GM21717 (cell line): ENCODE measurements around the gene MLYCD.

Experiments
- ATAC-seq: cut with Tn5 transposase; IDR thresholded peaks from one replicate; pipeline ENCODE4 v1.9.1; 2021; ENCODE audit warnings: mild to moderate bottlenecking, moderate library complexity; ENCODE audit not compliant: unreplicated experiment

Gene MLYCD

DNA sequence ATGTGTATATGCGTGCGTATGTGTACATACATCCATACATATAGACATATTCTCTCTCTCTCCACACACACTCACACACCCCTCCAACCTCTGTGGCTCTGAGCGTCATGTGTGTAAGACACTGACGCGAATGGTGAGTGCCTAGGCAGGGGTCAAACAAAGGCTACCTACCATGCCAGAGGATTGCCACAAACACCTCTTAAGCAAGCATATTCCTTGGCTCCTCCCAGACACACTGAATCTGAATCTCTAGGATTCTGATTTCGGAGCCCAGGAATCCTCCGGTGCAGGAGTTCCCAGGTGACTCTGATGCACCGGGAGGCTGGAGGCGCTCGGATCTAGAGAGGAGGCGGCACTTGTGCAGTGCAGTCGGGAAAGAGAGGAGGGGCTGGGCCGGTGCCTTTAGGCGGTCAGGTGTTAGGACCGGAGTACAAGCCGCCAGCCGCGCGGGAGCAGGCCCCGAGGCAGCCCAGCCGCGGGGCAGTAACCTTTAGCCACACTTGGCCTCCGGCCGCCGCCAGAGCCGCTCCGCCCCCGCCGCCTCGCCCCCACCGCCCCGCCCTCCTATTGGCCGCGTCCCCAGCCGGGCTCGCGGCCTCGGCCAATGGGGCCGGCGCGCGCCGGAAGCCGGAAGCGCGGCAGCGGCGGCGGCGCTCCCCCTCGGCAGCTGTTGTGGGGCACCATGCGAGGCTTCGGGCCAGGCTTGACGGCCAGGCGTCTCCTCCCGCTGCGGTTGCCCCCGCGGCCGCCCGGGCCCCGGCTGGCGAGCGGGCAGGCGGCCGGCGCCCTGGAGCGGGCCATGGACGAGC lies at the start of gene MLYCD:
MLYCD (plus strand) TSS at position 653 of the 809 bp plus-strand sequence; CDS start at position 683, 30 bp downstream.
- peak; percentile 94 for ATAC-seq

DNA sequence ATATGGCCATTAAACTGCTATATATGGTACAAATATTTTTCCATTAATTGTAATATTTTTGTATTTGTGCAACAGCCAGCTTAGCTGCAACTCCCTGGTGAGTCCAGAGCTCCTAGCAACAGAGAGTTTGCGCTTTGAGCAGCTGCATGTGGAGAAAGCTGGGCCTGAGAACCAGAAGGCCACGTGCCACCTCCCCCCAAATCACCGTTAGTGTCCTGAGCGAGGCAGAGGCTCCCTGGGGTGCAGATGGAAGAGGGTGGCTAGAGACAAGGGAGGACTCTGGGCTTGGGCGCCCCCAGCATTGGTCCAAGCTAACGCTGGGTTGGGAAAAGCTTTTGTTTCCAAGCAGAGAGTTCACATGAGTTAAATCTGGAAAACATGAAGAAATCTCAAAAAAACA lies 49.5 kb upstream of the MLYCD start:
- no peak for ATAC-seq

DNA sequence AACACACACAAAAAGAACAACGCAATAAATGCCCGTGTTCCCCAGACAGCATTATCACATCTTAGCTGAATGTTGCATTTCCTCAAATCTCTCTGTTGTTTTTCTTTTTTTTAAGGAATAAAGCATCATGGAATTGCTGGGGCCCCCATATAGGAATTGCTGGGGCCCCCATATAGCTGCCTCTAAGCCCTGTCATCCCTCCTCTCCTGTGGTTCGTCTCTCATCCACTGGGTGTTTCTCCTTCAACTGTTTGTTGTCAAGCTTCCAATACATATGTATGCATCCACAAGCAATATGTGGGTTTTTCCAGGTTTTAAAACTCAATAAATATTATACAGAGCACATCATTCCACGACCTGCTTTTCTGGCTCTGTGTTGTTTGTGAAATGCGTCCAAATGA lies 48.0 kb upstream of the MLYCD start:
- no peak for ATAC-seq

DNA sequence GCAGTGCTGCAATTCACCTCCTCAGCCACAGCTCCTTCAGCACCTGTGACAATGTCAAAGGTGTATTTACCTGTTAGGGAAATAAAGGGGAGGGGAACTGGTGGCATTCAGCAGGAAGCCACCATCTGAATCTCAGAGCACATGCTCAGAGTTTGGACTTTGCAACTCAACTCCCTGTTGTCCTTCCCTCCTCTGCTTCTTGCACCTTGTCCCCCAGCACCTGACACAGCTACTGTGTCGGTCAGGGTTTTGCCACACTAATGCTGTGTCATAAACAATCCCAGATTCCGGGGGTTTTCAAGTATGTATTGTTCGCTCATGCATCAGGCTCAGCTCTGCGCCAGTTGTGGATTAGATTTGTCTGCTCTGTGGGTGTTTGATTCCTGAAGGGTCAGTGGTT lies 47.4 kb upstream of the MLYCD start:
- ATAC-seq = no peak

DNA sequence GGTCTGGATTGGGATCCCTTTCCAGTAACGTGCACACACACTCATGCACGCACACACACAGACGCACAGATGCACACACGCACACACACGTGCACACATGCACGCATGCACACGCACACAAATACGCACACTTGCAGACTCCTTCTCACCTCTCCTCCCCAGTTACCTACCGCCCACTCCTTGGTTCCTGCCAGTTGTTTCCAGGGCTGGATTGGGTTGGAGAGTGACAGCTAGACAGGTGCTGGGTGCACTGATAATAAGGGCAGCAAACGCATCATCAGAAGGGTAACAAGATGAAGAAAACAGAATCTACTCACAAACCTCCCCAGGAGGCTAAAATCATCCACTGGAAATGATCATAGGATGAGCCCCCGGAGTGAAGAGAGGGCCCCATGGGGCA lies 46.1 kb upstream of the MLYCD start:
- ATAC-seq = no peak

DNA sequence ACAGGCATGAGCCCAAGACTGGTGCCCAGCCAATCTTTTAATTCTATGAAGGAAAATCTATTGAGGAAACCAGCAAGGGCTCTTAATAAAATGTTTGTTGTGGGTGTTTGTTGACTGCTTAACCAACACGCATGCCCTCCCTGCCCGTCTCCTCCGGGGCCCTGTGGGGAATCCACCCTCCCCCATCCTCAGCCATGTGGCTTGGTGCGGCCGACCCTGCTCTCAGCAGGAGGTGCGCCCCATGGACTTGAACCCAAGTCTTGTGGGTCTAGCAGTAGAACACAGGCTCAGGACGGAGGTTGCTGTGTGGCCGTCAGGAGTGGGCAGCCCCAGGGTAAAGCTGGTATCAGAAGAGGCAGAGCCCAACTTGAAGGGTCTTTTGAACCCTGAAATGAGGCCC lies 45.1 kb upstream of the MLYCD start:
- no peak for ATAC-seq

DNA sequence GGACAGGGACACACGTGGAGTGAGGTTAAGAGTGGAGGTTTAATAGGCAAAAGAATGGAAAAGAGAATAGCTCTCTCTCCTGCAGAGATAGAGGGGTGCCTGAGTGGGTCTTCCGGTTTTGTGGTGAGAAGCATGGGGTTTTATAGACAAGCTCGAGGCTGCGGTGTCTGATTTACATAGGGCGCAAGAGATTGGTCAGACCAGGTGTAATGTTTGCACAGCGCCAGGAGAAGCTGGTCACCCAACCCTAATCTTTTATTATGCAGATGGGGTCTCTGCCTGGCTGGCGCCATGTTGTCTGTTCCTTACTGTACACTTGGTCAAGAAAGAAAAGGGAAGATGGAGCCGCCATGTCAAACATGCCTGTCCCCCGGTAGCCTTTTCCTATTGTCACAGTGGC lies 44.5 kb upstream of the MLYCD start:
- no peak for ATAC-seq

DNA sequence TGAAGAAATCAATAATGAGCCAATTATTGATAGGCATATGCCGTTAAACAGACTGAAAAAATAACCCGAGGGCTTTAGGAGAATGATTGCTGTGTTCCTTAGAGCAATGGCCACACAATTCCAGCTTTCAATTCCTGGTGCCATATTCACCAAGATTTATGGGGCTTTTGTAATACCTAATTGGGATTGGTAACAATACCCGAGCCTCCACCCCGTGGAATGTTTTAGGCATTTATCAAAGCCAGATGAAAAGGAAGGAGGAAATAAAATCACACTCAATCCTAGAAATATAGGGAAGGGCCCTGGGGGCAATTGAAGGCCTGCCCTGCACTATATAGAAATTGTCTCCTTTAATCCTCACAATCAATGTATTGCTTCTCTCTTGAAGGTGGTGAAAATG lies 42.1 kb upstream of the MLYCD start:
- ATAC-seq = no peak

DNA sequence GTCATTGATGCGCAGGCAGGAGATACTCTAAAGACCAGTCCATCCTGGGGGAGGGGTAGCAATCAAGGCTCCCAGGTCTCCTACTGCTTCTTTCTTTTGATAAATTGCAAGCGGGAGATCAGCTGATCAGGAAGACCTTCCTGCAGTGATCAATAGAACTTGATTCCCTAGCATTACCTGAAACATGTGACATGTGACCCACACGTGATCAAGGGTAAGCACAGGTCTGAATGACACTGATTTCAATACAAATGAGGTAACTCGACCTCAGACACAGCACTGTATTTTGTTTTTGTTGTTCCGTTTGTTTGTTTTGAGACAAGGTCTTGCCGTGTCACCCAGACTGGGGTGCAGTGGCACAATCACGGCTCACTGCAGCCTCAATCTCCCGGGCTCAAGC lies 39.6 kb upstream of the MLYCD start:
- no peak for ATAC-seq

DNA sequence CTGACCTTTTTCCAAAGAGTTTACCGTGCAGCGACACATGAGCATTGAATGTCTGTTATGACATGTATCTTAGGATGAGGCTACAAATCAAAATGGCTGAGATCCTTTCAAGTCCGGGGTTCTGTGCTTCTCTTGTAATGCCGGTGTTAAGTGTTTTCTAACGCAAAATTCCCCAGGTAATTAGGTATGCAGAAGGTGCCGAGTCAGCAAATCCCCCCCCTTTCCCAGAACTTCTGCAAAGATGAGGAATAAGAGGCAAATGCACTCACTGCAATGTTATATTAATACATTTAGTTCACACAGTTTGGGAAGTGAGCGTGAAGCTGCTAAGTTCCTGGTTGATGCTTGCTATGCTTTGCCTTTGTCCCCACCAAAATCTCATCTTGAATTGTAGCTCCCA lies 36.3 kb upstream of the MLYCD start:
- no peak for ATAC-seq

DNA sequence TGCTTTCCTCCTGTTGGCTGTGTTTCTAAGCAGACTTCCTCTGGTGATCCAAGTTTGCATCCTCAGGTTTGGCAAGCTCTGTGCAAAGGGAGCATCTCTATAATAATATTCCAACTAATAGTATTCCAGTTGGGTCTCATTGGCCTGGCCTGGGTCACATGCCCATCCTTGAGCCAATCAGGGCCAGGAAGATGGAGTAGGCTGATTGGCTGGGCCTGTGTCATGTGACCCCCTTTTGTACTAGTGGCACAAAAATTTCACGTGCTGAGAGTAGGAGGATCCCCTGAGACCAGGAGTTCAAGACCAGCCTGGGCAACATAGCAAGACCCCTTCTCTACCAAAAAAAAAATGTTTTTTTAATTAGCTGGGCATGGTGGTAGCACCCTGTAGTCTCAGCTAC lies 35.2 kb upstream of the MLYCD start:
- ATAC-seq = no peak

DNA sequence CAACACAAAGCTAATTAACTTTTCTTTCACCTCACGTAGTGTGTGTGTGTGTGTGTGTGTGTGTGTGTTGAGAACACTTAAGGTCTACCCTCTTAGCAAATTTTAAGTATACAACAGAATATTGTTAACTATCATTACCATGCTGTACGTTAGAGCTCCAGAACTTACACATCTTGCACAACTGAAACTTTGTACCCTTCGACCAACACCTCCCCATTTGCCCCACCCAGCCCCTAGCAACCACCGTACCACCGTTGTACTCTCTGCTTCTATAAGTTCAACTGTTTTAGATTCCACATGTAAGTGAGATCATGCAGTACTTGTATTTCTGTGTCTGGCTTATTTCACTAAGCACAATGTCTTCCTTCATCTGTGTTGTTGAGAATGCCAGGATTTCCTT lies 28.1 kb upstream of the MLYCD start:
- no peak for ATAC-seq

DNA sequence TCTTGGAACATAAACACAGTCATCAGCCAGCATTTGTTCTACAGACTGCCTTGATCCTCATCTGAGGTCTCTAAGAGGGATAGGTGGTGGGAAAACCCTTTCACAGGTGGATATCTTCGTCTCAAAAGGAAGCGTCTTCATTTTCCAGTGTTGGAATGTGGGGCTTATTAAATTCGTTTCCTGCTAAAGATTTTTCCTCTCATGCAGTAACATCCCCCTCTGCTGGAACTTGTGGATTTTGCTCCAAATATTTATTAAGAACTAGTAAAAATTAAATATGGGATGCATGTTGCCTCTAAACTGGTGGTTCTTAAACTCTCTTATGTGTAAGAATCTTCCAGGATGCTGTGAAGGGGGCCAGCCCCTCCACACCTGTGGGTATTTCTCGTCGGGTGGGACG lies 20.1 kb upstream of the MLYCD start:
- ATAC-seq = no peak

DNA sequence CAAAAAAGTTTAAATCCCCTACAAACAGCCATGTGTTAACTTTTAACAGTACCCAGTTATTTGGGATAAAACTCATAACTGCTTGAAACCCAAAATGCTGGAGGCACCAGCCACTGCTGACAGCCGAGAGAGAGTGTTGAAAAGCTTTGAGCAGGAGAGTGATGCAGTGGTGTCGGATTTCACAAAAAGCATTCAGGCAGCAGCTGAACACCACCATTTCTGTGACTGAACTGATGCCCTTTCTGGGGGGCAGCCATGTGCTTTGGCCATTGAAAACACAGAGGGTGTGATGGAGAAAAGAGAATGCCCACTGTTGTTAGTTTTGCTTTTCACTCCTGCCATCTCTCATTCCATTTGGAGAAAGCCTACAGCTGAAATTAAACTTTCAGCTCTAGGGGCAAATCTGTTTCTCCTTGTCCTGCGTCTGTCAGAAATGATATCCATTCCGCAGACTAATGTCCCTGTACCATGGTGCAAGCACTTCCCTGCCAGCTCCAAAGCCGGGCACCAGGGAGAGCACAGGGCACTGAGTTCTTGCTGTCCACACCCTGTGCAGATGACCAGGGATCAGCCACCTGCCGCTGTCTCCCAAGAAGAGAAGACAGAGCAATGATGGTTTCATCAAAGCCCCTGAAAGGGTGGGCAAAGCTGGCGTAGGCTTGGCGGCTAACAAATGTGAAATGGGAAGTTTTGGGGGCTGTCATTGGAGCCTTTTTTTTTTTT lies 16.6 kb upstream of the MLYCD start:
- no peak for ATAC-seq

DNA sequence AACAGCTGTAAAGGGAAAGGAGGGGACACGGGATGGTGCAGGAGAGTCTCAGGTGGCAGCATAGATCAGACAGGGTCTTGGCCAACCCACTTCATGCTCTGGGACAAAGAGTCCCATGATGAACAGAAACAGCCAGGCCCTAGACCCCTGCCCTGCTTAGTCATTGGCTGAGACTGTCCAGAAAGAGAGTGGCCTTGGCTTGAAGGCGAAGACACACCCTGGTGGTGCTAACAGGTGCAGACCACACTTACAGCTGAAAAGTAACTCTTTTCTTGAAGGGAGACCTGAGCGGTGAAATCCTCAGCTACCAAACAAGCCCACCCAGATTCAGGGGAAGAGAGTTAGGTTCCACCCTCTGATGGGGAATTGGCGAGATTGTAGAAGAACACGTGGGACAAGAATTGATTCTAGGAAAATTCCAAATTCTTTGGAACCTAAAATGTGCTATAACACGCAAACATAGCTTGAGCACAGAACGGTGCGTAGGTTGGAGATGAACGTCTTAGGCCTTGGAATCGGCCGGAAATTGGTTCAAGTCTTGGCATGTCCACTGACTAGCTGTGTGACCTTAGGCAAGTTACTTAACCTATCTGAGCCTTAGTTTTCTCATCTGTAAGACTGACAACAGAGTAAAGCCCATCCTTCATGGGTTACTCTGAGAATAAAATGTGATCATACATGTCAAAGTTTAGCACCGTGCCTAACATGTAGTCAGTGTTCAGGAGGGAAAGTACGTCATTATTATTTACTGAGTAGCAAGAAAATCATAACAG lies 12.5 kb upstream of the MLYCD start:
- ATAC-seq = no peak

DNA sequence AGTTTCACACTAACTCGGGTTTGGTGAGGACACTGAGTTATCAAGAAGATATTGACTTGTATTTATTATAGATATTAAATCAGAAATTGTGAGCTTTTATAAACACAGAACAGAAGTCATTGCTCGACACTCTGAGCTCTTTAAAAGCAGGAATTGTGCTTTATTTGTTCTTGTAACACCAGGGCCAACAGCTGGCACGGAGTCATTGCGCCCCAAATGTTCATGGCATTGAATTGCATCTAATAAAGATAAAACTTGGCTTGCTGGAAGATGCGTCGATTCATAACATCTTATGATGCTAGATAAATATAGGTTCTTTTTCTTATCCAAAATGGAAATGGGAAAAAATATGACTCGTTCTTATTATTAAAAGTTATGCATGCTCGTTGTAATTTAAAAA lies 11.8 kb upstream of the MLYCD start:
- no peak for ATAC-seq

DNA sequence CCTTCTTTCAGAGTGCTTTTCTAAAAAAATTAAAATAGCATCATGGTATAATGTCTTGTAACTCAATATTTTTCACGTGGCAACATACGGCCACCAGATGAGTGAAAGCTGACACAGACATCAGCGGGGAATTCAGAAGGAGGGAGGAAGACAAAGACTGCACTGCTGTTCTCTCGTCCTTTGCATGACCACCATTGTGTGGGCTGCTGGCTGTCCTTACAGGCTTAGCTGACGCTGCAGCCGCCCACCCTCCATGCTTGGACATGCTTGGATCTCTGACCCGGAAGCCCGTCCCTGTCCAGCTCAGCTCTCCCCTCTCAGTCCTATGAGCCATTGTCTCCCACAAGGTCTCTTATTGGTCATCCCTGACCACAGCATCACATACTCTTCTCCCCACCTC lies 11.4 kb upstream of the MLYCD start:
- ATAC-seq = no peak

DNA sequence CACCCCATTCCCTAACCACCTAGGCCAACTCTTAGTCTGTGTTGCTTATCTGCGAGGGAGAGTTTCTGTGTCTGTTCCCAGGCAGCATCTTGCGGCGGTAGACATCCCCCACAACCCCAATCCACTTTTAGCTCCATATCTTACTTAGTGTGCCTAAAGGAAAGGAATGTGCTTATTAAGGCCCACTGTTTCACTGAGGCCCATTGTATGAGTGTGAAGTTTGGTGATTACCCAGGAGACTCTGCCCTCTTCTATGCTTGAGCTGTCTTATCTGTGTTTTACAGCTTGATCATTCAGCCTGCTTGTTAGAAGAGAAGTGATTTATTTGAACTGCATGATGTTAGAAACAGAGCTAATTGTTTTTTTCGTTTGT lies 10.3 kb upstream of the MLYCD start:
- no peak for ATAC-seq

DNA sequence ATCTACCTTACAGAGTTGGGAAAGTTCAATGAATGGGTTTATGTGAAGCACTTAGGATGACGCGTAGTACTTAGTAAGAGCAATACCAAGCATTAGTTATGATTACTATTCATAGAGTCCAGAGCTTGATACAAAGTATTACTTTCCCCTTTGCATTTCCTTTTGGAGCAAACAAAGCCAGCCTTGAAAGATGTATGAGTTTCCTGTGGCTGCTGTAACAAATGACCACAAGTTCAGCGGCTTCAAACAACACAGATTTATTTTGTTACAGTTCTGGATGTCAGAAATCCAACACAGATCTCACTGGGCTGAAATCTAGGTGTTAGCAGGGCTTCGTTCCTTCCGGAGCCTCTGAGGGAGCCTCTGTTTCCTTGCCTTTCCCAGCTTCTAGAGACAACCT lies 8.6 kb upstream of the MLYCD start:
- no peak for ATAC-seq

DNA sequence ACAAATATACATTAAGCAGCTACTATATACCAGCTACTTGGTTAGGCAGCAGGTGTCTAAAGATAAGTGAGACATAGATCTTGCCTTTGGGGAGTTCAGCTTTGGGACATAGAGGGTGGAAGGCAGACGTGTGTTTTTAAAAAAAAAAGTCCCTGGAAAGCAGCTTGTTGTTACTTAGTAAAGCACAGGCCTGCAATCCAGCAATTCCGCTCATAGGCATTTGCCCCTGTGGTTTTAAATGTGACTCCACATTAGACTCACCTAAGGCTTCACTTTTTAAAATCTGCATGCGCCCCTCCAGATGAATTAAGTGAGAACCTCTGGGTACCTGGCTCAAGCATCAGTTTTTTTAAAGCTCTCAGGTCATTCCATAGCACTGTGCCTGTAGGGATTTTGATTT lies 7.2 kb upstream of the MLYCD start:
- ATAC-seq = no peak

DNA sequence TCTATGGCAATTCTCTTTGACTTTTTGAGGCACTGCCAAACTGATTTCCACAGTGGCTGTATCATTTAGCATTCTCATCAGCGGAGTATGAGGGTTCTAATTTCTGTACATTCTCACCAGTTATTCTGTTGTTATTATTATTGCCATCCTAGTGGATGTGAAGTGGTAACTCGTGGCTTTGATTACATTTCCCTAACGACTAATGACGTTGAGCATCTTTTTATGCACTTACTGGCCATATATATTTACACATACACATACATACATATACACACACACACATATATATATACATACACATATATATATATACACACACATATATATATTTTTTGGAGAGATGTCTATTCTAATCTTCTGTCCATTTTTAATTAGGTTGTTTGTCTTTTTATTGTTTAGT lies 3.7 kb upstream of the MLYCD start:
- no peak for ATAC-seq

DNA sequence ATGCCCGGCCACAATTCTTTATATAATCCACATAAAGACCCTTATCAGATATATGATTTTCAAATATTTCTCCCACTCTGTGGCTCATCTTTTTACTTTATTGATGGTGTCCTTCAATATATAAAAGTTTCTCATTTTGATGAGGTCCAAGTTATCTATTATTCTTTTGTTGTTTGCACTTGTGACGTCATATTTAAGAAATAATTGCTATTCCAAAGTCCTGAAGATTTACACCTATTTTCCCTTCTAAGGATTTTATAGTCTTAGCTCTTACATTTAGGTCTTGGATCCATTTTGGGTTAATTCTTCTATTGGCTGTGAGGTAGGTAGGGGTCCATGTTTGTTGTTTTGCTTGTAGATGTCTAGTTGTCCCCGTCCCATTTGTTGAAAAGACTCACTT lies 3.0 kb upstream of the MLYCD start:
- ATAC-seq = no peak
